ENCODE data around the gene RICTOR.

GRCh38 chr5:39059064-39059463 lies 15.1 kb downstream of the RICTOR start:
- no peak for TF ChIP-seq POLR2A (IDR thresholded peaks at IDR 0.05)
- TF ChIP-seq CTCF (IDR thresholded peaks at IDR 0.05) = no peak
